Fibroblast of lung (primary cell): Measurements from ENCODE around the gene CLEC12A.

Experiments
- EZH2 ChIP-seq: IDR thresholded peaks from 2 replicates; pipeline ENCODE4 v1.5.1; 2012; ENCODE audit warnings: low read length, control low read depth, mild to moderate bottlenecking; ENCODE audit errors: missing control alignments
- TF ChIP-seq, protein P1 (sequence below), 2 donors: IDR thresholded peaks in 1 of 2; conservative IDR thresholded peaks in 1 of 2; 1 replicate in 1 of 2; 2 replicates in 1 of 2; pipeline ENCODE4 v1.5.1; 2011 to 2012; ENCODE audit warnings: low read length in 2 of 2, control low read depth in 1 of 2, inconsistent platforms in 1 of 2, low read depth in 1 of 2, mild to moderate bottlenecking in 1 of 2

DNA sequence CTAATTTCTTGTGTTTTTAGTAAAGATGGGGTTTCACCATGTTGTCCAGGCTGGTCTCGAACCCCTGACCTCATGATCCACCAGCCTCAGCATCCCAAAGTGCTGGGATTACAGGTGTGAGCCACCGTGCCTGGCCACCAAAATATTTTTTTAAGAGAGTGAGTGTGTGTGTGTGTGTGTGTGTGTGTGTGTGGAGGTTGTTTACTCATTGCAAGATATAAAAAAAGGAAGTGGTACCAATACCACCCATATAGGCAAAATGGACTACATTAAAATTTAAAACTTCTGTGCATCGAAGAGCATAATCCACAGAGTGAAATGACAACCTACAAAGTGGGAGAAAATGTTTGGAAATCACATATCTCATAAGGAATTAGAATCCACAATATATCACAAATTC is 23.5 kb upstream of the CLEC12A start:
- TF ChIP-seq, protein P1, sequence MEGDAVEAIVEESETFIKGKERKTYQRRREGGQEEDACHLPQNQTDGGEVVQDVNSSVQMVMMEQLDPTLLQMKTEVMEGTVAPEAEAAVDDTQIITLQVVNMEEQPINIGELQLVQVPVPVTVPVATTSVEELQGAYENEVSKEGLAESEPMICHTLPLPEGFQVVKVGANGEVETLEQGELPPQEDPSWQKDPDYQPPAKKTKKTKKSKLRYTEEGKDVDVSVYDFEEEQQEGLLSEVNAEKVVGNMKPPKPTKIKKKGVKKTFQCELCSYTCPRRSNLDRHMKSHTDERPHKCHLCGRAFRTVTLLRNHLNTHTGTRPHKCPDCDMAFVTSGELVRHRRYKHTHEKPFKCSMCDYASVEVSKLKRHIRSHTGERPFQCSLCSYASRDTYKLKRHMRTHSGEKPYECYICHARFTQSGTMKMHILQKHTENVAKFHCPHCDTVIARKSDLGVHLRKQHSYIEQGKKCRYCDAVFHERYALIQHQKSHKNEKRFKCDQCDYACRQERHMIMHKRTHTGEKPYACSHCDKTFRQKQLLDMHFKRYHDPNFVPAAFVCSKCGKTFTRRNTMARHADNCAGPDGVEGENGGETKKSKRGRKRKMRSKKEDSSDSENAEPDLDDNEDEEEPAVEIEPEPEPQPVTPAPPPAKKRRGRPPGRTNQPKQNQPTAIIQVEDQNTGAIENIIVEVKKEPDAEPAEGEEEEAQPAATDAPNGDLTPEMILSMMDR (conservative IDR thresholded peaks at IDR 0.05 in 1 of 2, IDR thresholded peaks at IDR 0.05 in 1 of 2; ENCODE audit: low read depth in 1 of 2, low read length in 2 of 2), result no peak
- no peak for TF ChIP-seq EZH2
